Mammary epithelial cell (primary cell): ENCODE measurements around the gene KLF11.

Experiments
- CTCF ChIP-seq, 2 donors: IDR thresholded peaks in 1 of 2; conservative IDR thresholded peaks in 1 of 2; 2 replicates each; pipeline ENCODE4 v1.5.1; 2011 to 2012; ENCODE audit warnings: inconsistent platforms in 2 of 2, low read length in 2 of 2, mild to moderate bottlenecking in 2 of 2, control low read depth in 1 of 2, low read depth in 1 of 2; ENCODE audit not compliant: insufficient read depth in 1 of 2; ENCODE audit errors: extremely low read depth in 1 of 2
- EZH2 ChIP-seq: IDR thresholded peaks from 2 replicates; pipeline ENCODE4 v1.6.1; 2012; ENCODE audit warnings: low read length, inconsistent platforms, borderline replicate concordance

GRCh38 chr2:10089565-10090190 lies 46.3 kb downstream of the KLF11 start:
- TF ChIP-seq CTCF (conservative IDR thresholded peaks at IDR 0.05 in 1 of 2, IDR thresholded peaks at IDR 0.05 in 1 of 2; ENCODE audit: extremely low read depth in 1 of 2, insufficient read depth in 1 of 2, low read depth in 1 of 2, low read length in 2 of 2): no peak
- TF ChIP-seq EZH2: no peak
